ENCODE results near the gene LCN9. TPM values are rescaled to one million over a fixed set of nuclear protein-coding genes. Genes with fewer than 3 reads are reported as not detected.
"Not testable (repeated sequence)": the region's sequence is repeated elsewhere in the genome, so short reads cannot be mapped to it uniquely, and the experiment has no call there.

Gene LCN9
- total and polyA plus RNA-seq, 5 donors from 2014 or later: not detected

- Mint-ChIP-seq H3K9me3 (peaks cover 0 to 5% (median 0%) of the 10 kb centered on the region in 7 donors), H3K36me3 (no peaks in the 10 kb centered on the region), H3K4me3 (no peak overlapping the region), H3K27ac (no peak overlapping the region), H3K4me1 (no peaks in the 10 kb centered on the region), H3K27me3 (no peaks in the 10 kb centered on the region)
- Histone ChIP-seq H3K27me3 (ENCODE audit: control insufficient read depth, insufficient read depth, low read length) (no peaks in the 10 kb centered on the region), H3K36me3 (ENCODE audit: control insufficient read depth, insufficient read depth, low read length) (no peaks in the 10 kb centered on the region), H3K9me3 (ENCODE audit: control insufficient read depth in 2 of 2, low read length in 2 of 2) (no peaks in the 10 kb centered on the region), H3K4me3 (ENCODE audit: low read depth, low read length) (no peak overlapping the region), H3K4me1 (ENCODE audit: control insufficient read depth, insufficient read depth, low read length, poor library complexity, severe bottlenecking) (no peaks in the 10 kb centered on the region), H3K27ac (ENCODE audit: insufficient read depth, low read length, poor library complexity, severe bottlenecking) (no peak overlapping the region)
- DNase-seq: no peak
- no peak for ATAC-seq (ENCODE audit: low read depth in 2 of 2)
Observed at GRCh38 chr9:135669616-135670285, 6.6 kb downstream of the LCN9 start.

GRCh38 chr9:135670721-135671590 is 7.8 kb downstream of the LCN9 start:
- ATAC-seq (ENCODE audit: low read depth in 2 of 2): no peak
- no peak for DNase-seq
- H3K27ac ChIP-seq (ENCODE audit: insufficient read depth, low read length, poor library complexity, severe bottlenecking): no peak overlapping the region
- H3K36me3 ChIP-seq (ENCODE audit: control insufficient read depth, insufficient read depth, low read length): no peaks in the 10 kb centered on the region
- Mint-ChIP-seq H3K27ac (no peak overlapping the region), H3K9me3 (peaks cover 0 to 5% (median 0%) of the 10 kb centered on the region in 7 donors), H3K4me3 (no peak overlapping the region), H3K4me1 (no peaks in the 10 kb centered on the region), H3K36me3 (no peaks in the 10 kb centered on the region), H3K27me3 (no peaks in the 10 kb centered on the region)
- H3K9me3 ChIP-seq (ENCODE audit: control insufficient read depth in 2 of 2, low read length in 2 of 2): no peaks in the 10 kb centered on the region
- H3K4me3 ChIP-seq (ENCODE audit: low read depth, low read length): no peak overlapping the region
- no peaks in the 10 kb centered on the region for H3K4me1 ChIP-seq (ENCODE audit: control insufficient read depth, insufficient read depth, low read length, poor library complexity, severe bottlenecking)
- no peaks in the 10 kb centered on the region for H3K27me3 ChIP-seq (ENCODE audit: control insufficient read depth, insufficient read depth, low read length)

DNA sequence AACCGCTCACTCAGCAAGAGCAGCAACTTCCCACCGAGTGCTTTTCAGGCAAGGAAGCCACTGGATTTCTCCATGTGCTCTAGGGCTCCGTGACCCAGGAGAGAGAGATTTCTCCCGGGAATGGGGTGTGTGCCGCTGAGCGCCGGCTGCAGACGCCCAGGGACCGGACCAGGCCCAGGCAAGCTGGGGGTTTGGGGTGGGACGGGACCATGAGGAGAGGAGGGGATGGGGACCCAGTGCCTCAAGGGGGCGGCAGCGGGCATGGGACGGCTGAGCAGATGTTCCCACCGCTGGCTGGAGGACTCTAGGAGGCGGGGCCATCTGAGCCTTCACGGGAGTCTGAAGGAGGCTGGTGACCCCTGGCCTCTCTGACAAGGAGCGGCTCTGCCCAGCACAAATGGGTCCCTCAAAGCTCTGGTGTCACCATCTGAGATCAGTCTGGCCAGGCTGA is 8.5 kb downstream of the LCN9 start:
- no peak overlapping the region for H3K4me3 Mint-ChIP-seq
- no peaks in the 10 kb centered on the region for H3K27me3 ChIP-seq (ENCODE audit: control insufficient read depth, insufficient read depth, low read length)
- no peaks in the 10 kb centered on the region for H3K36me3 ChIP-seq (ENCODE audit: control insufficient read depth, insufficient read depth, low read length)
- H3K36me3 Mint-ChIP-seq: no peaks in the 10 kb centered on the region
- H3K27me3 Mint-ChIP-seq: no peaks in the 10 kb centered on the region
- no peaks in the 10 kb centered on the region for H3K9me3 ChIP-seq (ENCODE audit: control insufficient read depth in 2 of 2, low read length in 2 of 2)
- H3K4me3 ChIP-seq (ENCODE audit: low read depth, low read length): no peak overlapping the region
- ATAC-seq (ENCODE audit: low read depth in 2 of 2) (no peak), DNase-seq (no peak)
- H3K27ac ChIP-seq (ENCODE audit: insufficient read depth, low read length, poor library complexity, severe bottlenecking): no peak overlapping the region
- no peaks in the 10 kb centered on the region for H3K4me1 Mint-ChIP-seq
- H3K4me1 ChIP-seq (ENCODE audit: control insufficient read depth, insufficient read depth, low read length, poor library complexity, severe bottlenecking): no peaks in the 10 kb centered on the region
- H3K9me3 Mint-ChIP-seq: peaks cover 0 to 5% (median 0%) of the 10 kb centered on the region in 7 donors
- H3K27ac Mint-ChIP-seq: no peak overlapping the region

DNA sequence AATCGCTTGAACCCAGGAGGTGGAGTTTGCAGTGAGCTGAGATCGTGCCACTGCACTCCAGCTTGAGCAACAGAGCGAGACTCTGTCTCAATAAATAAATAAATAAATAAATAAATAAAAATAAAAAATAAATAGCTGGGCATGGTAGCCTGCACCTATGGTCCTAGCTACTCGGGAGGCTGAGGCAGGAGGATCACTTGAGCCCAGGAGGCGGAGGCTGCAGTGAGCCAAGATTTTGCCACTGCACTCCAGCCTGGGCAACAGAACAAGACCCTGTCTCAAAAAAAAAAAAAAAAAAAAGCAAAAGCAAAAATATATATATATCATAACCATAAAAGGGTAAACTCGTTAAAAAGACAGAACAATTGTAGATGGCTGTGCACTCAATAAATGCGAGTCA is 9.7 kb downstream of the LCN9 start:
- H3K36me3 Mint-ChIP-seq; ATAC-seq (ENCODE audit: low read depth in 2 of 2); H3K27me3 ChIP-seq (ENCODE audit: control insufficient read depth, insufficient read depth, low read length); H3K4me3 ChIP-seq (ENCODE audit: low read depth, low read length); H3K4me3 Mint-ChIP-seq; H3K9me3 Mint-ChIP-seq; H3K36me3 ChIP-seq (ENCODE audit: control insufficient read depth, insufficient read depth, low read length); DNase-seq; H3K27me3 Mint-ChIP-seq; H3K27ac Mint-ChIP-seq; H3K27ac ChIP-seq (ENCODE audit: insufficient read depth, low read length, poor library complexity, severe bottlenecking); H3K4me1 Mint-ChIP-seq; H3K4me1 ChIP-seq (ENCODE audit: control insufficient read depth, insufficient read depth, low read length, poor library complexity, severe bottlenecking); H3K9me3 ChIP-seq (ENCODE audit: control insufficient read depth in 2 of 2, low read length in 2 of 2): not testable (repeated sequence)

GRCh38 chr9:135673941-135674340 is 10.8 kb downstream of the LCN9 start:
- no peak overlapping the region for H3K27ac Mint-ChIP-seq
- H3K9me3 Mint-ChIP-seq: peaks cover 0 to 5% (median 0%) of the 10 kb centered on the region in 7 donors
- H3K36me3 Mint-ChIP-seq: no peaks in the 10 kb centered on the region
- Histone ChIP-seq H3K4me3 (ENCODE audit: low read depth, low read length) (no peak overlapping the region), H3K27me3 (ENCODE audit: control insufficient read depth, insufficient read depth, low read length) (no peaks in the 10 kb centered on the region), H3K4me1 (ENCODE audit: control insufficient read depth, insufficient read depth, low read length, poor library complexity, severe bottlenecking) (no peaks in the 10 kb centered on the region), H3K27ac (ENCODE audit: insufficient read depth, low read length, poor library complexity, severe bottlenecking) (no peak overlapping the region), H3K36me3 (ENCODE audit: control insufficient read depth, insufficient read depth, low read length) (no peaks in the 10 kb centered on the region), H3K9me3 (ENCODE audit: control insufficient read depth in 2 of 2, low read length in 2 of 2) (no peaks in the 10 kb centered on the region)
- no peaks in the 10 kb centered on the region for H3K4me1 Mint-ChIP-seq
- no peaks in the 10 kb centered on the region for H3K27me3 Mint-ChIP-seq
- ATAC-seq (ENCODE audit: low read depth in 2 of 2): no peak
- no peak overlapping the region for H3K4me3 Mint-ChIP-seq
- no peak for DNase-seq

DNA sequence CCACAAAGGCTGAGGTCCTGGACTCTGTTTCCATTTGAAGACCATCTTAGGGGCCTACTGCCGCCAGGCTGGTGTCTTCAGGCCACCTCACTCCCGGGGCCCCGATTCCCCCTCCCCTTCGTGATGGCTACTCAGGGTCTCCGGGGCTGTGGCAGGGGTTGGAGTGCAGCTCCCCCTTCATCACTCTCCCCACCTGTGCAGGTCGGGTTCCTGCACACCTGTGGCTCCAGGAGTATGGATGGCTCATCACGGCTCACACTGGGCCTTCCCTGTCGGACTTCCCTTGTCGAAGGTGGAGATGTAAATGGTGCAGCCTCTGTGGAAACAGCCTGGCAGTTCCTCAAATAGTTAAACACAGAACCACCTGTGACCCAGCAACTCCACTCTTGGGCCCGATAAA is 11.9 kb downstream of the LCN9 start:
- peaks cover 0 to 3% (median 0%) of the 10 kb centered on the region in 7 donors for H3K9me3 Mint-ChIP-seq
- no peaks in the 10 kb centered on the region for H3K36me3 ChIP-seq (ENCODE audit: control insufficient read depth, insufficient read depth, low read length)
- ATAC-seq (ENCODE audit: low read depth in 2 of 2): no peak
- no peak for DNase-seq
- no peaks in the 10 kb centered on the region for H3K36me3 Mint-ChIP-seq
- H3K27me3 Mint-ChIP-seq: peaks cover 2% of the 10 kb centered on the region
- H3K4me1 ChIP-seq (ENCODE audit: control insufficient read depth, insufficient read depth, low read length, poor library complexity, severe bottlenecking): no peaks in the 10 kb centered on the region
- H3K4me3 ChIP-seq (ENCODE audit: low read depth, low read length): no peak overlapping the region
- H3K27me3 ChIP-seq (ENCODE audit: control insufficient read depth, insufficient read depth, low read length): no peaks in the 10 kb centered on the region
- no peaks in the 10 kb centered on the region for H3K4me1 Mint-ChIP-seq
- H3K27ac Mint-ChIP-seq: no peak overlapping the region
- no peak overlapping the region for H3K4me3 Mint-ChIP-seq
- H3K9me3 ChIP-seq (ENCODE audit: control insufficient read depth in 2 of 2, low read length in 2 of 2): no peaks in the 10 kb centered on the region
- H3K27ac ChIP-seq (ENCODE audit: insufficient read depth, low read length, poor library complexity, severe bottlenecking): no peak overlapping the region

DNA sequence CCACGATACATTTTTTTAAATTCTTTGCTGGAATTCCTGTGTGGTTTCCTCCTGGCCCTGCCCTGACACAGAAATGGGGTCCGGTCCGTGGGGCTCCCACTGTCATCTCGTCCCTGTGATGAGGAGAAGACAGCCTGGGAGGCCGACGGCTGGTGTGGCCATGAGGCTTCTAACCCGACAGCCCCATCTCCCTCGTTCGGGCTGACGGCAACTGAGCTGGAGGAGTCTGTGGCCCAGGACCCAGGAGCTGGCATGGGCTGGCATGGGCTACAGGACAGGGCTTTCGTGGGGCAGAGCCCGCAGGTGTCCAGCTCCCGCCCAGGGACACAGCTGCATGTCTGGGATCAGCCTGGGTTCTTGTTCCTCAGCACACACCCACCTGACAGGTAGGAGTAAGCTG is 13.8 kb downstream of the LCN9 start:
- Histone ChIP-seq H3K36me3 (ENCODE audit: control insufficient read depth, insufficient read depth, low read length) (no peaks in the 10 kb centered on the region), H3K4me1 (ENCODE audit: control insufficient read depth, insufficient read depth, low read length, poor library complexity, severe bottlenecking) (no peaks in the 10 kb centered on the region), H3K4me3 (ENCODE audit: low read depth, low read length) (no peak overlapping the region), H3K9me3 (ENCODE audit: control insufficient read depth in 2 of 2, low read length in 2 of 2) (no peaks in the 10 kb centered on the region), H3K27ac (ENCODE audit: insufficient read depth, low read length, poor library complexity, severe bottlenecking) (no peak overlapping the region), H3K27me3 (ENCODE audit: control insufficient read depth, insufficient read depth, low read length) (no peaks in the 10 kb centered on the region)
- peaks cover 0 to 3% (median 0%) of the 10 kb centered on the region in 7 donors for H3K9me3 Mint-ChIP-seq
- DNase-seq (no peak), ATAC-seq (ENCODE audit: low read depth in 2 of 2) (no peak)
- no peaks in the 10 kb centered on the region for H3K36me3 Mint-ChIP-seq
- no peaks in the 10 kb centered on the region for H3K4me1 Mint-ChIP-seq
- H3K27me3 Mint-ChIP-seq: peaks cover 4% of the 10 kb centered on the region
- no peak overlapping the region for H3K4me3 Mint-ChIP-seq
- no peak overlapping the region for H3K27ac Mint-ChIP-seq
